HG02973 (cell line): ENCODE results near the gene GRAMD2A.
A peak's percentile ranks its signal among the peaks of the same experiment; 100 is the strongest.

Experiments used
- ATAC-seq: cut with Tn5 transposase; IDR thresholded peaks from one replicate; pipeline ENCODE4 v1.9.1; 2021; ENCODE audit warnings: moderate library complexity; ENCODE audit not compliant: unreplicated experiment

Gene GRAMD2A

GRCh38 chr15:72168808-72169190, 28.8 kb downstream of the GRAMD2A start:
- ATAC-seq: no peak

GRCh38 chr15:72168131-72168807, 29.3 kb downstream of the GRAMD2A start:
- ATAC-seq: no peak

- no peak for ATAC-seq
Observed at GRCh38 chr15:72167445-72167844, 30.1 kb downstream of the GRAMD2A start.

- ATAC-seq: no peak
Observed at GRCh38 chr15:72166716-72167417, 30.7 kb downstream of the GRAMD2A start.

GRCh38 chr15:72163719-72164118, 33.9 kb downstream of the GRAMD2A start:
- no peak for ATAC-seq

- ATAC-seq: no peak
Observed at GRCh38 chr15:72162569-72162968, 35.0 kb downstream of the GRAMD2A start.

- ATAC-seq: no peak
Observed at GRCh38 chr15:72161361-72162132, 36.0 kb downstream of the GRAMD2A start.

- no peak for ATAC-seq
Observed at GRCh38 chr15:72160696-72161245, 36.8 kb downstream of the GRAMD2A start.

- ATAC-seq: no peak
Observed at GRCh38 chr15:72156928-72157327, 40.7 kb downstream of the GRAMD2A start.

GRCh38 chr15:72155635-72156616, 41.7 kb downstream of the GRAMD2A start:
- ATAC-seq: peak; percentile 70

- ATAC-seq: no peak
Observed at GRCh38 chr15:72155003-72155621, 42.5 kb downstream of the GRAMD2A start.

GRCh38 chr15:72154316-72154715, 43.3 kb downstream of the GRAMD2A start:
- no peak for ATAC-seq

- no peak for ATAC-seq
Observed at GRCh38 chr15:72153269-72154000, 44.2 kb downstream of the GRAMD2A start.

- ATAC-seq: no peak
Observed at GRCh38 chr15:72147418-72147817, 50.2 kb downstream of the GRAMD2A start.

GRCh38 chr15:72146934-72147333, 50.7 kb downstream of the GRAMD2A start:
- ATAC-seq: no peak

- no peak for ATAC-seq
Observed at GRCh38 chr15:72146221-72146620, 51.4 kb downstream of the GRAMD2A start.

GRCh38 chr15:72141171-72142084, 56.2 kb downstream of the GRAMD2A start:
- ATAC-seq: peak; percentile 100

GRCh38 chr15:72140088-72140487, 57.5 kb downstream of the GRAMD2A start:
- no peak for ATAC-seq
